ENCODE data around the gene GRIN2B. TPM values are rescaled to one million over a fixed set of nuclear protein-coding genes. Genes with fewer than 3 reads are reported as not detected.

GRIN2B gene
- total and polyA plus RNA-seq, 8 donors: 0.06 to 0.44 (median 0.16) TPM

GRCh38 chr12:13980538-13981295 lies 685 bp downstream of the GRIN2B start:
- intact Hi-C loops (cut with DNase I): no loop called here
- peak in 2 of 4 donors; percentile 10 to 76 for DNase-seq
- no peaks in the 10 kb centered on the region for H3K9me3 ChIP-seq
- no peaks in the 10 kb centered on the region for H3K36me3 ChIP-seq
- peak overlapping the region in 1 of 2 donors; percentile 3 for H3K4me3 ChIP-seq
- H3K4me1 ChIP-seq: peaks cover 7 to 10% of the 10 kb centered on the region in 2 donors
- TF ChIP-seq, protein P1, sequence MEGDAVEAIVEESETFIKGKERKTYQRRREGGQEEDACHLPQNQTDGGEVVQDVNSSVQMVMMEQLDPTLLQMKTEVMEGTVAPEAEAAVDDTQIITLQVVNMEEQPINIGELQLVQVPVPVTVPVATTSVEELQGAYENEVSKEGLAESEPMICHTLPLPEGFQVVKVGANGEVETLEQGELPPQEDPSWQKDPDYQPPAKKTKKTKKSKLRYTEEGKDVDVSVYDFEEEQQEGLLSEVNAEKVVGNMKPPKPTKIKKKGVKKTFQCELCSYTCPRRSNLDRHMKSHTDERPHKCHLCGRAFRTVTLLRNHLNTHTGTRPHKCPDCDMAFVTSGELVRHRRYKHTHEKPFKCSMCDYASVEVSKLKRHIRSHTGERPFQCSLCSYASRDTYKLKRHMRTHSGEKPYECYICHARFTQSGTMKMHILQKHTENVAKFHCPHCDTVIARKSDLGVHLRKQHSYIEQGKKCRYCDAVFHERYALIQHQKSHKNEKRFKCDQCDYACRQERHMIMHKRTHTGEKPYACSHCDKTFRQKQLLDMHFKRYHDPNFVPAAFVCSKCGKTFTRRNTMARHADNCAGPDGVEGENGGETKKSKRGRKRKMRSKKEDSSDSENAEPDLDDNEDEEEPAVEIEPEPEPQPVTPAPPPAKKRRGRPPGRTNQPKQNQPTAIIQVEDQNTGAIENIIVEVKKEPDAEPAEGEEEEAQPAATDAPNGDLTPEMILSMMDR (IDR thresholded peaks at IDR 0.05): no peak
- no peak overlapping the region for H3K27ac ChIP-seq
- peak; percentile 42 for ATAC-seq
- H3K27me3 ChIP-seq: peaks cover 43 to 88% of the 10 kb centered on the region in 2 donors

DNA sequence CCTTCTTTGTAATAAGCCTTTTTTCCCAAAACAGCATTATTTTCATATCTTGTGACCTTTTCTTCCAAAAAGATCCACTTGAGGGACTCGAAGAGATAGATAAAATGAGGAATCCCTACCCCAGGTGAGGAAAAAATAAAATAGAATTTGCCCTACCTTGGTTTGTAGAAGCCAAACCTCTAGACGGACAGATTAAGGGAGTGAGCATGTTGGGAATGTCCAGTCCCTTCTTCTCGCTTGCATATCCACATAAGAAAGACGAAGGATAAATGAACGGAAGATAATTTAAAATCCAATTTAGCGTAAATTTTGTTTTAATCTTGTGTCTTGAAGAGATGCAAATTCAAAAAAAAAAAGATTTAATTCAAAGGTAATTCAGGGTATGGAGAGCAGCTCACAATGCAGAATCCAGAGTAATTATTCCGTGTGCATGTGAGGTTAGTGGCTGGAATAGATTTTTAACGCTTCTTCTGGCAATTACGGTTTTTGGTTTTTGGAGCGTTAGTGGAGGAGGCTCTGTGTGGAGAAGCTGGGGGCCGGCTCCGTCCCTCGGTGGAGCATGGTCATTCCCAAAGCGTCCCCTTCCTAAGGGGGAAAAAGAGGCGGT lies 1.5 kb downstream of the GRIN2B start:
- ATAC-seq: no peak
- Histone ChIP-seq H3K9me3 (no peaks in the 10 kb centered on the region), H3K27ac (no peak overlapping the region), H3K4me3 (no peak overlapping the region), H3K36me3 (no peaks in the 10 kb centered on the region), H3K4me1 (peaks cover 7 to 10% of the 10 kb centered on the region in 2 donors), H3K27me3 (peaks cover 43 to 87% of the 10 kb centered on the region in 2 donors)
- intact Hi-C loops (cut with DNase I): no loop called here
- DNase-seq: no peak
- TF ChIP-seq, protein P1 (IDR thresholded peaks at IDR 0.05): no peak

GRCh38 chr12:13978876-13979275 lies 2.5 kb downstream of the GRIN2B start:
- TF ChIP-seq, protein P1 (IDR thresholded peaks at IDR 0.05): no peak
- DNase-seq (no peak), ATAC-seq (no peak)
- Histone ChIP-seq H3K36me3 (no peaks in the 10 kb centered on the region), H3K27me3 (peaks cover 43 to 79% of the 10 kb centered on the region in 2 donors), H3K4me1 (peaks cover 7 to 10% of the 10 kb centered on the region in 2 donors), H3K27ac (no peak overlapping the region), H3K9me3 (no peaks in the 10 kb centered on the region), H3K4me3 (no peak overlapping the region)
- intact Hi-C loops (cut with DNase I): no loop called here

DNA sequence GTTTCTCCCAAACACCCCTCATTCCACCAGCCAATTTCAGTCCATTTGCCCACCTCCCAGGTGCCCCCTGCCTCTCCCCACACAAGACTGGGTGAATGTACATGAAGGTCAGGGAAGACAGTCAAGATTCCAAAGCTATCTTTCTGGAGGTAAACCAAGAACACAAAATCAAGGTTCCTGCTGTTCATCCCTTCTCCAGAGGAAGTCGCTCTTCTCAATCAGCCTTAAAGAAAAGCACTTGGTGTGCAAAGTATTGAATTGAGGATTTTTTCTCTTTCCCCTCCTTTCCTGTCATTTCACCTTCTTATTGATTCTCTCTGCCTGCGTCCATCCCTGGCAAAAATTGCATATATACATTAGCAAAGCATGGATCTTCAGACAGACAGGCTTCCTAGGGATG lies 4.5 kb downstream of the GRIN2B start:
- Histone ChIP-seq H3K27ac (no peak overlapping the region), H3K4me1 (peaks cover 7 to 10% of the 10 kb centered on the region in 2 donors), H3K36me3 (no peaks in the 10 kb centered on the region), H3K4me3 (no peak overlapping the region), H3K9me3 (no peaks in the 10 kb centered on the region), H3K27me3 (peaks cover 28 to 60% of the 10 kb centered on the region in 2 donors)
- TF ChIP-seq, protein P1 (IDR thresholded peaks at IDR 0.05): no peak
- DNase-seq (no peak), ATAC-seq (no peak)
- intact Hi-C loops (cut with DNase I): no loop called here

DNA sequence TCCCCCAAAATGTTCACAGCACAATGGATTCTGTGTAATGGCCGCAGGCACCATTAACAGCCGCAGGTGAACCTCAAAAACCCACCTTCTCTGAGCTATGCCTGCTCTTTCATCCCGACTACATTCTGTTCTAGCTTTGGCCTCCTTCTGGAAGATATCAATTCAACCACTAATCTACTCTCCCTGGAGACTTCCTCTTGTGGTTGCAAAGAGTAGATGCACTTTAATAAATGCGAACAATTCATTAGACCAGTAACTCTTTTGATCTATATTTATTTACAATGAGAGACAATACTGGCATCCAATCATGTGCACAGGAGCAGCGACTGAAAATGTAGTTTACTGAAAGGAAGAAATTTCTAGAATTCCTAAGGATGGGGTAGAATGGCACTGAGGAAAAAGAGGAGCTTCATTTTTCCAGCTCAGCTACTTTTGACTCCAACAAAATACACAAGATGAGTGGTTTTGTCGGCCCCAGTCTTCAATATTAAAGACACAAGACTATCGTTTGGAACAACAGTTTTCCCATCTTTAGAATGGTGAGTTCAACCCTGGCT lies 5.3 kb downstream of the GRIN2B start:
- Histone ChIP-seq H3K27ac (no peak overlapping the region), H3K9me3 (no peaks in the 10 kb centered on the region), H3K4me1 (peaks cover 5 to 8% of the 10 kb centered on the region in 2 donors), H3K4me3 (no peak overlapping the region), H3K36me3 (no peaks in the 10 kb centered on the region), H3K27me3 (peaks cover 22 to 52% of the 10 kb centered on the region in 2 donors)
- ATAC-seq (no peak), DNase-seq (no peak)
- TF ChIP-seq, protein P1 (IDR thresholded peaks at IDR 0.05): no peak
- intact Hi-C loops (cut with DNase I): no loop called here

Measured in left lung (tissue), 10 donors.